IMR-90 (cell line): ENCODE data around the gene MRPS9. TPM values are rescaled to one million over a fixed set of nuclear protein-coding genes. Genes with fewer than 3 reads are reported as not detected.

ENCODE experiments used
- ATAC-seq: fragments of 200-7000 bp; cut with Tn5 transposase; 2 replicates; pipeline ENCODE4 v1.9.1; 2020; ENCODE audit warnings: low read depth, mild to moderate bottlenecking, moderate library complexity
- BruUV-seq: library from RNA; stranded (reverse); fragments of 400-500 nt; replicated peaks from 2 replicates; lab custom pipeline; 2021; lab: Mats Ljungman, UMichigan
- CTCF ChIA-PET: fragments of 300-600 bp; formaldehyde crosslinking; extraction: SDS; loops from one replicate; lab custom pipeline; 2021; ENCODE audit warnings: antibody characterized with exemption; lab: Yijun Ruan, JAX
- POLR2A ChIA-PET: fragments of 300-600 bp; sonication (Branson Sonifier 250); formaldehyde crosslinking; loops from one replicate; lab custom pipeline; 2022; ENCODE audit warnings: antibody characterized with exemption; ENCODE audit not compliant: unreplicated experiment; lab: Charles Lee
- DNase-seq: peaks from one replicate; pipeline ENCODE4 v3.0.0; 2013
- H2AFZ ChIP-seq: replicated peaks from 2 replicates; pipeline ENCODE3; 2013; ENCODE audit warnings: low read length, mild to moderate bottlenecking; ENCODE audit not compliant: poor library complexity
- H2AK5ac ChIP-seq: 2 replicates; pipeline ENCODE4 v1.6.1; 2013; ENCODE audit warnings: low read depth, low read length, inconsistent platforms
- H2AK9ac ChIP-seq: replicated peaks from 2 replicates; pipeline ENCODE3; 2013; ENCODE audit warnings: mild to moderate bottlenecking, low read depth, low read length, moderate library complexity; ENCODE audit not compliant: poor library complexity
- H2BK120ac ChIP-seq: 2 replicates; pipeline ENCODE4 v1.6.1; 2013; ENCODE audit warnings: low read depth, low read length, inconsistent platforms
- H2BK15ac ChIP-seq: 3 replicates; pipeline ENCODE4 v1.6.1; 2013; ENCODE audit warnings: low read depth, low read length, inconsistent platforms
- H2BK20ac ChIP-seq: 2 replicates; pipeline ENCODE4 v1.6.1; 2013; ENCODE audit warnings: low read depth, mild to moderate bottlenecking, inconsistent platforms, low read length, moderate library complexity
- H2BK5ac ChIP-seq: 2 replicates; pipeline ENCODE4 v1.6.1; 2013; ENCODE audit warnings: mild to moderate bottlenecking, low read depth, low read length, inconsistent platforms; ENCODE audit not compliant: poor library complexity, severe bottlenecking
- H3K14ac ChIP-seq: replicated peaks from 2 replicates; pipeline ENCODE4 v1.6.1; 2013; ENCODE audit warnings: low read depth, low read length, inconsistent platforms
- H3K18ac ChIP-seq: 2 replicates; pipeline ENCODE4 v1.6.1; 2013; ENCODE audit warnings: low read depth, low read length, control low read depth
- H3K23ac ChIP-seq: 2 replicates; pipeline ENCODE4 v1.6.1; 2013; ENCODE audit warnings: low read depth, low read length, inconsistent platforms
- H3K27ac ChIP-seq: 2 replicates; pipeline ENCODE4 v1.5.1; 2013; ENCODE audit warnings: mild to moderate bottlenecking, control low read depth, low read length; ENCODE audit not compliant: insufficient read depth
- H3K27me3 ChIP-seq: 2 replicates; pipeline ENCODE4 v1.6.1; 2013; ENCODE audit warnings: low read length; ENCODE audit not compliant: control insufficient read depth, insufficient read depth
- H3K36me3 ChIP-seq: 2 replicates; pipeline ENCODE4 v1.6.1; 2013; ENCODE audit warnings: low read length, mixed read lengths; ENCODE audit not compliant: control insufficient read depth, insufficient read depth
- H3K4ac ChIP-seq: 2 replicates; pipeline ENCODE4 v1.6.1; 2013; ENCODE audit warnings: low read depth, low read length, inconsistent platforms
- H3K4me1 ChIP-seq: 2 replicates; pipeline ENCODE4 v1.6.1; 2013; ENCODE audit warnings: low read length, mixed read lengths; ENCODE audit not compliant: control insufficient read depth, insufficient read depth
- H3K4me2 ChIP-seq: 2 replicates; pipeline ENCODE4 v1.6.1; 2013; ENCODE audit warnings: low read depth, mild to moderate bottlenecking, control low read depth, low read length, moderate library complexity
- H3K4me3 ChIP-seq: 2 replicates; pipeline ENCODE4 v1.5.1; 2013; ENCODE audit warnings: low read depth, mild to moderate bottlenecking, control low read depth, low read length, moderate library complexity; ENCODE audit not compliant: insufficient read depth
- H3K56ac ChIP-seq: 2 replicates; pipeline ENCODE4 v1.6.1; 2013; ENCODE audit warnings: low read length, inconsistent platforms; ENCODE audit not compliant: insufficient read depth; ENCODE audit errors: extremely low read depth
- H3K79me1 ChIP-seq, 2 experiments: 2 replicates each; pipeline ENCODE4 v1.6.1; 2013; ENCODE audit warnings: low read length in 2 of 2, inconsistent platforms in 1 of 2, low read depth in 1 of 2
- H3K9ac ChIP-seq: 2 replicates; pipeline ENCODE4 v1.6.1; 2013; ENCODE audit warnings: low read depth, low read length, control low read depth
- H3K9me1 ChIP-seq: 2 replicates; pipeline ENCODE4 v1.6.1; 2013; ENCODE audit warnings: low read length, inconsistent platforms; ENCODE audit not compliant: insufficient read depth
- H3K9me3 ChIP-seq: 2 replicates; pipeline ENCODE4 v1.6.1; 2013; ENCODE audit warnings: low read length; ENCODE audit not compliant: control insufficient read depth, insufficient read depth
- H4K20me1 ChIP-seq: 2 replicates; pipeline ENCODE4 v1.6.1; 2013; ENCODE audit warnings: low read length, inconsistent platforms; ENCODE audit not compliant: insufficient read depth
- H4K5ac ChIP-seq: 2 replicates; pipeline ENCODE4 v1.6.1; 2013; ENCODE audit warnings: mild to moderate bottlenecking, low read depth, low read length, control low read depth
- H4K8ac ChIP-seq, 2 experiments: 2 replicates each; pipeline ENCODE4 v1.6.1; 2013; ENCODE audit warnings: low read depth in 2 of 2, low read length in 2 of 2, control low read depth in 1 of 2, inconsistent platforms in 1 of 2
- H4K91ac ChIP-seq: 2 replicates; pipeline ENCODE4 v1.6.1; 2013; ENCODE audit warnings: low read depth, low read length, inconsistent platforms; ENCODE audit not compliant: insufficient read depth
- FOS ChIP-seq: fragments of 150-350 bp; IDR thresholded peaks from 2 replicates; pipeline ENCODE4 v1.6.1; 2016; ENCODE audit warnings: low read depth, low read length
- MAFK ChIP-seq: IDR thresholded peaks from 2 replicates; pipeline ENCODE4 v1.6.1; 2012; ENCODE audit warnings: low read depth, low read length, improper control_type of control experiment
- NFE2L2 ChIP-seq: fragments of 150-350 bp; IDR thresholded peaks from 2 replicates; pipeline ENCODE4 v1.6.1; 2016; ENCODE audit warnings: low read depth, mild to moderate bottlenecking, low read length
- POLR2A ChIP-seq: IDR thresholded peaks from 2 replicates; pipeline ENCODE4 v1.6.1; 2012; ENCODE audit warnings: mild to moderate bottlenecking, low read depth, low read length
- RAD21 ChIP-seq: IDR thresholded peaks from 2 replicates; pipeline ENCODE4 v1.6.1; 2012; ENCODE audit warnings: low read length, improper control_type of control experiment
- RCOR1 ChIP-seq: IDR thresholded peaks from 2 replicates; pipeline ENCODE4 v1.6.1; 2012; ENCODE audit warnings: mild to moderate bottlenecking, low read length, improper control_type of control experiment; ENCODE audit not compliant: insufficient replicate concordance
- SMC3 ChIP-seq: fragments of 150-350 bp; IDR thresholded peaks from 2 replicates; pipeline ENCODE4 v1.6.1; 2016; ENCODE audit warnings: low read depth, mild to moderate bottlenecking, antibody characterized with exemption, low read length, moderate library complexity
- WGBS, 2 experiments: methylation state at CpG; one replicate each; pipeline versions ENCODE4 v1.1.5 to v1.1.7; 2013; ENCODE audit warnings: missing lambda C conversion rate in 2 of 2; ENCODE audit not compliant: insufficient read length in 1 of 2; ENCODE audit errors: extremely low coverage in 2 of 2; 5-methylcytosine and 5-hydroxymethylcytosine counted together
- dilution Hi-C: fragments of 300-500 bp; cut with HindIII; formaldehyde crosslinking; loops from one replicate; pipeline ENCODE4 v1.14.3; 2018; ENCODE audit warnings: low sequenced_read_pairs; ENCODE audit not compliant: unreplicated experiment
- in situ Hi-C: fragments of 300-500 bp; cut with MboI; formaldehyde crosslinking; loops from 3 replicates; pipeline ENCODE4 v1.14.3; 2019; ENCODE audit warnings: low sequenced_read_pairs, inconsistent platforms, mixed read lengths
- intact Hi-C: fragments of 100-400 bp; cut with micrococcal nuclease; formaldehyde crosslinking; loops from 2 replicates; pipeline ENCODE4 v1.10.0; 2022
- polyA plus RNA-seq, 3 experiments: library from polyadenylated mRNA; depleted of rRNA; stranded (reverse); fragments of >200 nt; gene quantifications; 2 replicates each; pipeline ENCODE4 v1.2.3, GENCODE V29; 2012; ENCODE audit warnings: low replicate concordance in 1 of 3
- total RNA-seq: library from RNA; depleted of rRNA; stranded (reverse); fragments of >200 nt; gene quantifications from 2 replicates; pipeline ENCODE4 v1.2.3, GENCODE V29; 2012
- TF ChIP-seq, protein P1 (sequence below): fragments of 150-350 bp; IDR thresholded peaks from 2 replicates; pipeline ENCODE4 v1.6.1; 2016; ENCODE audit warnings: low read depth, mild to moderate bottlenecking, low read length, moderate library complexity, borderline replicate concordance
- TF ChIP-seq, protein P2 (sequence below): conservative IDR thresholded peaks from 2 replicates; pipeline ENCODE4 v1.5.1; 2012; ENCODE audit warnings: mild to moderate bottlenecking, low read depth, low read length, improper control_type of control experiment
- TF ChIP-seq, protein P3 (sequence below): fragments of 150-350 bp; IDR thresholded peaks from 2 replicates; pipeline ENCODE4 v1.6.1; 2017; ENCODE audit warnings: mild to moderate bottlenecking, antibody characterized with exemption, low read length, low read depth

MRPS9 gene
- total and polyA plus RNA-seq, 2 of the 4 experiments (the other 2 are of a cell fraction), result 20.6 to 27.7 TPM

DNA sequence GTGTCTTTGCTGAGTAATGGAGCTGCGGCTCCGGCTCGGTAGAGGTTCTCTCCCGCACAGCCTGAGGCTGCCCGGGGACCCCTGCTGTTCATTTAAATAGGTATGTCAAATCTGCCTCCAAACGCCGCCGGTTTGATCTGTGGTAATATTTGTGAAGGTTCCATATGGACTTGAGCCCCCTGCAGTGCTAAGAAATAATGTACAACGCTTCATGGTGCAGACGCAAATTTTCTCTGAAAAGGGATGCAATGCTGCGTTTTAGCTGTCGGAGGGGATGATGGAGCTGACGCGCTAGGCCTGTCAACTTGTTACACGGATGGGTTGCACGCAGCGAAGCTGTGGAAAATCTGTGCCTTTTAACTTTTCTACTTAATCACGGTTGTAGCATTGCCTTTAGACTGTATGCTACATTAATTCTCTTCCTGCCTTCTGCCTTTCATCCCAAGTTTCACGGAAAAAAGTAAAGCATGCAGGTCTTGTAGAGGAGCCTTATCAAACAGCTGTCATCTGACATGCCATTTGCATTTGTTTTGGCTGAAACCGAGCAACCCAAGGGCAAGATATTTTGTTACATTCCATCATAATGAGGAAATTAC is 43.2 kb downstream of the MRPS9 start:
- Histone ChIP-seq H4K91ac (no peak overlapping the region), H3K9ac (no peak overlapping the region), H4K5ac (no peak overlapping the region), H3K9me1 (peaks cover 4% of the 10 kb centered on the region), H2AK5ac (no peak overlapping the region), H3K27me3 (no peaks in the 10 kb centered on the region), H2AK9ac (no peak overlapping the region), H2BK5ac (no peak overlapping the region), H4K8ac (no peak overlapping the region), H2BK120ac (no peak overlapping the region), H3K4me1 (peaks cover 12% of the 10 kb centered on the region; the same call in 1 of the 2 replicates), H3K4me3 (no peak overlapping the region), H3K9me3 (no peaks in the 10 kb centered on the region), H3K23ac (no peak overlapping the region), H3K36me3 (no peaks in the 10 kb centered on the region), H3K27ac (no peak overlapping the region), H4K20me1 (no peaks in the 10 kb centered on the region), H2BK15ac (no peak overlapping the region), H2AFZ (no peak overlapping the region), H3K56ac (no peak overlapping the region), H3K4me2 (no peak overlapping the region), H2BK20ac (no peak overlapping the region), H3K79me1 (peaks cover 0 to 2% of the 10 kb centered on the region in 2 experiments; a peak in 1 of 4 replicates), H3K4ac (no peak overlapping the region), H3K14ac (no peak overlapping the region), H3K18ac (no peak overlapping the region)
- ChIA-PET CTCF (interaction anchor here (0.6 to 1.1 kb wide), 2 partner anchors 12 to 13 kb away, joined by 3 read pairs; no protein-coding TSS in a partner anchor), POLR2A (no interaction called here)
- intact Hi-C loops (no loop called here), dilution Hi-C loops (no loop called here), in situ Hi-C loops (no loop called here)
- WGBS, 2 experiments, result 33% methylated on average over 5 of the region's 20 CpGs; no CpG with 5 or more reads in 1 of the 2 experiments
- TF ChIP-seq, protein P1, sequence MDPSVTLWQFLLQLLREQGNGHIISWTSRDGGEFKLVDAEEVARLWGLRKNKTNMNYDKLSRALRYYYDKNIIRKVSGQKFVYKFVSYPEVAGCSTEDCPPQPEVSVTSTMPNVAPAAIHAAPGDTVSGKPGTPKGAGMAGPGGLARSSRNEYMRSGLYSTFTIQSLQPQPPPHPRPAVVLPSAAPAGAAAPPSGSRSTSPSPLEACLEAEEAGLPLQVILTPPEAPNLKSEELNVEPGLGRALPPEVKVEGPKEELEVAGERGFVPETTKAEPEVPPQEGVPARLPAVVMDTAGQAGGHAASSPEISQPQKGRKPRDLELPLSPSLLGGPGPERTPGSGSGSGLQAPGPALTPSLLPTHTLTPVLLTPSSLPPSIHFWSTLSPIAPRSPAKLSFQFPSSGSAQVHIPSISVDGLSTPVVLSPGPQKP, result no peak
- TF ChIP-seq, protein P2, sequence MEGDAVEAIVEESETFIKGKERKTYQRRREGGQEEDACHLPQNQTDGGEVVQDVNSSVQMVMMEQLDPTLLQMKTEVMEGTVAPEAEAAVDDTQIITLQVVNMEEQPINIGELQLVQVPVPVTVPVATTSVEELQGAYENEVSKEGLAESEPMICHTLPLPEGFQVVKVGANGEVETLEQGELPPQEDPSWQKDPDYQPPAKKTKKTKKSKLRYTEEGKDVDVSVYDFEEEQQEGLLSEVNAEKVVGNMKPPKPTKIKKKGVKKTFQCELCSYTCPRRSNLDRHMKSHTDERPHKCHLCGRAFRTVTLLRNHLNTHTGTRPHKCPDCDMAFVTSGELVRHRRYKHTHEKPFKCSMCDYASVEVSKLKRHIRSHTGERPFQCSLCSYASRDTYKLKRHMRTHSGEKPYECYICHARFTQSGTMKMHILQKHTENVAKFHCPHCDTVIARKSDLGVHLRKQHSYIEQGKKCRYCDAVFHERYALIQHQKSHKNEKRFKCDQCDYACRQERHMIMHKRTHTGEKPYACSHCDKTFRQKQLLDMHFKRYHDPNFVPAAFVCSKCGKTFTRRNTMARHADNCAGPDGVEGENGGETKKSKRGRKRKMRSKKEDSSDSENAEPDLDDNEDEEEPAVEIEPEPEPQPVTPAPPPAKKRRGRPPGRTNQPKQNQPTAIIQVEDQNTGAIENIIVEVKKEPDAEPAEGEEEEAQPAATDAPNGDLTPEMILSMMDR, result no peak
- TF ChIP-seq MAFK (no peak), RCOR1 (no peak), POLR2A (no peak), NFE2L2 (no peak), FOS (no peak), SMC3 (no peak), RAD21 (no peak)
- TF ChIP-seq, protein P3, sequence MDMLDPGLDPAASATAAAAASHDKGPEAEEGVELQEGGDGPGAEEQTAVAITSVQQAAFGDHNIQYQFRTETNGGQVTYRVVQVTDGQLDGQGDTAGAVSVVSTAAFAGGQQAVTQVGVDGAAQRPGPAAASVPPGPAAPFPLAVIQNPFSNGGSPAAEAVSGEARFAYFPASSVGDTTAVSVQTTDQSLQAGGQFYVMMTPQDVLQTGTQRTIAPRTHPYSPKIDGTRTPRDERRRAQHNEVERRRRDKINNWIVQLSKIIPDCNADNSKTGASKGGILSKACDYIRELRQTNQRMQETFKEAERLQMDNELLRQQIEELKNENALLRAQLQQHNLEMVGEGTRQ, result no peak
- BruUV-seq, result no TSS peak
- ATAC-seq, result peak; percentile 55; the same call in 1 of the 2 replicates
- peak; percentile 46 for DNase-seq
